ENCODE data around the gene TANC2. TPM values are rescaled to one million over a fixed set of nuclear protein-coding genes. Genes with fewer than 3 reads are reported as not detected.

The TANC2 gene
- total RNA-seq, 1 experiment from 2014 or later = 53.2 TPM

GRCh38 chr17:62921817-62922216 lies 44.2 kb upstream of the TANC2 start:
- Histone ChIP-seq H3K27ac (ENCODE audit: low read depth, low read length) (no peak overlapping the region), H3K4me2 (ENCODE audit: low read length) (no peak overlapping the region), H3K79me2 (ENCODE audit: insufficient read depth, low read length) (no peaks in the 10 kb centered on the region), H3K9me2 (ENCODE audit: insufficient read depth) (no peaks in the 10 kb centered on the region), H3K27me3 (ENCODE audit: insufficient read depth, low read length) (no peaks in the 10 kb centered on the region), H4K20me1 (ENCODE audit: insufficient read depth) (no peaks in the 10 kb centered on the region), H3K9me3 (ENCODE audit: control insufficient read depth in 1 of 2, insufficient read depth in 1 of 2, low read depth in 1 of 2, low read length in 2 of 2) (no peaks in the 10 kb centered on the region), H3K9ac (ENCODE audit: low read length) (no peak overlapping the region), H3K4me1 (ENCODE audit: control insufficient read depth in 1 of 2, insufficient read depth in 2 of 2, low read length in 2 of 2) (no peaks in the 10 kb centered on the region), H2AFZ (ENCODE audit: low read depth, low read length, poor library complexity, severe bottlenecking) (no peak overlapping the region), H3K4me3 (replicated peaks in 1 of 2; ENCODE audit: low read depth in 1 of 2, low read length in 2 of 2) (no peak overlapping the region), H3K36me3 (ENCODE audit: control insufficient read depth in 1 of 2, insufficient read depth in 2 of 2, low read length in 2 of 2) (no peaks in the 10 kb centered on the region)
- ChIA-PET CTCF (no interaction called here), POLR2A (no interaction called here), RAD21 (ENCODE audit: low non-redundant PET in 1 of 2, low total read pairs in 2 of 2, uncharacterized antibody in 2 of 2, unreplicated experiment in 2 of 2) (no interaction called here)
- ATAC-seq (no peak), DNase-seq (ENCODE audit: low read depth, low spot score) (no peak)
- TF ChIP-seq CTCF (IDR thresholded peaks at IDR 0.05 in 2 of 3, conservative IDR thresholded peaks at IDR 0.05 in 1 of 3; ENCODE audit: borderline replicate concordance in 1 of 3, insufficient read depth in 1 of 3, low read depth in 2 of 3, low read length in 2 of 3) (no peak), ZFX (IDR thresholded peaks at IDR 0.05) (no peak), SP1 (IDR thresholded peaks at IDR 0.05; ENCODE audit: low read depth) (no peak), YY1 (IDR thresholded peaks at IDR 0.05; ENCODE audit: extremely low read depth, insufficient replicate concordance, low read depth, low read length) (no peak), FOSL1 (IDR thresholded peaks at IDR 0.05; ENCODE audit: low read depth) (no peak), ZNF274 (IDR thresholded peaks at IDR 0.05; ENCODE audit: low read depth, low read length) (no peak)
- BruUV-seq (replicated peaks) = no TSS peak
- intact Hi-C loops (cut with micrococcal nuclease) = no loop called here

GRCh38 chr17:62923258-62924150 lies 42.5 kb upstream of the TANC2 start:
- Histone ChIP-seq H3K4me2 (ENCODE audit: low read length) (no peak overlapping the region), H3K9me2 (ENCODE audit: insufficient read depth) (no peaks in the 10 kb centered on the region), H4K20me1 (ENCODE audit: insufficient read depth) (no peaks in the 10 kb centered on the region), H3K4me1 (ENCODE audit: control insufficient read depth in 1 of 2, insufficient read depth in 2 of 2, low read length in 2 of 2) (no peaks in the 10 kb centered on the region), H3K27ac (ENCODE audit: low read depth, low read length) (no peak overlapping the region), H3K27me3 (ENCODE audit: insufficient read depth, low read length) (no peaks in the 10 kb centered on the region), H3K79me2 (ENCODE audit: insufficient read depth, low read length) (no peaks in the 10 kb centered on the region), H3K9me3 (ENCODE audit: control insufficient read depth in 1 of 2, insufficient read depth in 1 of 2, low read depth in 1 of 2, low read length in 2 of 2) (no peaks in the 10 kb centered on the region), H3K4me3 (replicated peaks in 1 of 2; ENCODE audit: low read depth in 1 of 2, low read length in 2 of 2) (no peak overlapping the region), H3K36me3 (ENCODE audit: control insufficient read depth in 1 of 2, insufficient read depth in 2 of 2, low read length in 2 of 2) (no peaks in the 10 kb centered on the region), H3K9ac (ENCODE audit: low read length) (no peak overlapping the region), H2AFZ (ENCODE audit: low read depth, low read length, poor library complexity, severe bottlenecking) (no peak overlapping the region)
- no peak for ATAC-seq
- POLR2A ChIA-PET = no interaction called here
- intact Hi-C loops (cut with micrococcal nuclease) = no loop called here
- CTCF ChIA-PET = no interaction called here
- BruUV-seq (replicated peaks) = no TSS peak
- DNase-seq (ENCODE audit: low read depth, low spot score) = no peak
- RAD21 ChIA-PET (ENCODE audit: low non-redundant PET in 1 of 2, low total read pairs in 2 of 2, uncharacterized antibody in 2 of 2, unreplicated experiment in 2 of 2) = no interaction called here
- TF ChIP-seq REST (IDR thresholded peaks at IDR 0.05; ENCODE audit: low read depth) = no peak
- no peak for TF ChIP-seq ELF1 (IDR thresholded peaks at IDR 0.05; ENCODE audit: borderline replicate concordance, low read depth)
- no peak for TF ChIP-seq SIN3A (IDR thresholded peaks at IDR 0.05; ENCODE audit: low read depth)
- TF ChIP-seq MAX (IDR thresholded peaks at IDR 0.05) = no peak
- no peak for TF ChIP-seq ZNF274 (IDR thresholded peaks at IDR 0.05; ENCODE audit: low read depth, low read length)
- TF ChIP-seq ZFX (IDR thresholded peaks at IDR 0.05) = no peak
- TF ChIP-seq SRF (IDR thresholded peaks at IDR 0.05; ENCODE audit: low read depth) = no peak
- no peak for TF ChIP-seq CEBPB (IDR thresholded peaks at IDR 0.05; ENCODE audit: low read depth)
- no peak for TF ChIP-seq SP1 (IDR thresholded peaks at IDR 0.05; ENCODE audit: low read depth)
- TF ChIP-seq CBX3 (IDR thresholded peaks at IDR 0.05; ENCODE audit: low read depth) = no peak

Measured in HCT116 (cell line).